Small intestine (tissue), 7 donors: ENCODE results near the gene QRICH1. TPM values are rescaled to one million over a fixed set of nuclear protein-coding genes. Genes with fewer than 3 reads are reported as not detected.

Source experiments
- DNase-seq, 2 donors: peaks; one replicate each; pipeline versions ENCODE4 v3.0.0 to v3.0.0-alpha.2; 2013
- FAIRE-seq: peaks from 2 replicates; lab custom pipeline; 2012; peaks lifted over from hg19 to GRCh38; lab: Jason Lieb, UNC
- H3K27ac ChIP-seq, 3 donors: one replicate each; pipeline ENCODE4 v1.5.1; 2013; ENCODE audit warnings: low read length in 2 of 3, mild to moderate bottlenecking in 2 of 3, control low read depth in 1 of 3, inconsistent platforms in 1 of 3, low read depth in 1 of 3, moderate library complexity in 1 of 3
- H3K27me3 ChIP-seq, 3 donors: one replicate each; pipeline ENCODE4 v1.6.1; 2013; ENCODE audit warnings: low read length in 3 of 3, inconsistent platforms in 1 of 3; ENCODE audit not compliant: control insufficient read depth in 3 of 3, insufficient read depth in 3 of 3
- H3K36me3 ChIP-seq, 3 donors: one replicate each; pipeline ENCODE4 v1.6.1; 2013; ENCODE audit warnings: low read length in 3 of 3, inconsistent platforms in 1 of 3, low read depth in 1 of 3, mild to moderate bottlenecking in 1 of 3, moderate library complexity in 1 of 3; ENCODE audit not compliant: control insufficient read depth in 3 of 3, insufficient read depth in 2 of 3
- H3K4me1 ChIP-seq, 3 donors: one replicate each; pipeline ENCODE4 v1.6.1; 2013; ENCODE audit warnings: low read length in 2 of 3, inconsistent platforms in 1 of 3, low read depth in 1 of 3, mild to moderate bottlenecking in 1 of 3, moderate library complexity in 1 of 3; ENCODE audit not compliant: control insufficient read depth in 3 of 3, insufficient read depth in 2 of 3
- H3K4me3 ChIP-seq, 3 donors: one replicate each; pipeline ENCODE4 v1.5.1; 2013; ENCODE audit warnings: low read length in 3 of 3, control low read depth in 1 of 3, inconsistent platforms in 1 of 3, low read depth in 1 of 3, mild to moderate bottlenecking in 1 of 3, moderate library complexity in 1 of 3
- H3K9me3 ChIP-seq, 2 donors: one replicate each; pipeline ENCODE4 v1.6.1; 2013; ENCODE audit warnings: low read depth in 1 of 2, low read length in 1 of 2; ENCODE audit not compliant: control insufficient read depth in 2 of 2, insufficient read depth in 1 of 2
- WGBS, 3 donors: extraction: QIAGEN DNeasy Blood & Tissue Kit; methylation state at CpG; one replicate each; pipeline ENCODE4 v1.1.7; 2013; 5-methylcytosine and 5-hydroxymethylcytosine counted together
- polyA plus RNA-seq, 4 donors: library from polyadenylated mRNA; stranded (reverse) in 3 of 4; unstranded in 1 of 4; fragments of 200-250 nt in 3 of 4; fragments of 120-200 nt in 1 of 4; gene quantifications; one replicate each; pipeline versions ENCODE4 v1.2.1 to v1.2.3, GENCODE V29; 2013
- donor health status: healthy with polysubstance abuse.
- donor health status: control.
- donor health status: control.
- donor health status: Bipolar disorder and iron deficiency.
- donor health status: healthy.

QRICH1 gene
- polyA plus RNA-seq, 4 donors, result 27.9 to 57.8 (median 38.8) TPM

DNA sequence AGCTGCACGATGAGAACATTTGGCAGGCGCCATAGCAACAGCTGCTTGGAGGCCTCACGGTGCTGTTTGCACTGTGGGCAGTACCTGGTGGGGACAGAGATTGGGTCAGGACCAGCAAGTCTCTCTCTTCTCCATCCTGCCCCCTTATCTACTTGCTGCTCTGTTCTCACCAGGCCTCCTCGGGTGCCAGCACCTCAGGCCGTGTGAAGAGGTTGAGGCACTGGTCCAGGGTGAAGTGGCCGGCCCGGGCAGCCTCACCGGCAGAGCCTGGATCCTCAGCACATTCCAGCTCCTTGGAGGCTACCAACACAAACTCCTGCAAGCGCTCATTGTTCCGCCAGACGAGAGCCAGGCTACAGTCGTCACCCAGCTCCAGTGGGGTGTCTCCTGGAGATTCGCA, 16.9 kb upstream of the QRICH1 start:
- H3K4me1 ChIP-seq, result peaks cover 0 to 6% (median 0%) of the 10 kb centered on the region in 3 donors
- H3K4me3 ChIP-seq, result no peak overlapping the region
- peaks cover 20 to 89% (median 49%) of the 10 kb centered on the region in 3 donors for H3K36me3 ChIP-seq
- H3K27ac ChIP-seq, result no peak overlapping the region
- no peak for FAIRE-seq
- H3K9me3 ChIP-seq, result no peaks in the 10 kb centered on the region
- 90 to 93% (median 91%) methylated on average over 13 of the region's 13 CpGs for WGBS, 3 donors
- no peak for DNase-seq
- no peaks in the 10 kb centered on the region for H3K27me3 ChIP-seq

DNA sequence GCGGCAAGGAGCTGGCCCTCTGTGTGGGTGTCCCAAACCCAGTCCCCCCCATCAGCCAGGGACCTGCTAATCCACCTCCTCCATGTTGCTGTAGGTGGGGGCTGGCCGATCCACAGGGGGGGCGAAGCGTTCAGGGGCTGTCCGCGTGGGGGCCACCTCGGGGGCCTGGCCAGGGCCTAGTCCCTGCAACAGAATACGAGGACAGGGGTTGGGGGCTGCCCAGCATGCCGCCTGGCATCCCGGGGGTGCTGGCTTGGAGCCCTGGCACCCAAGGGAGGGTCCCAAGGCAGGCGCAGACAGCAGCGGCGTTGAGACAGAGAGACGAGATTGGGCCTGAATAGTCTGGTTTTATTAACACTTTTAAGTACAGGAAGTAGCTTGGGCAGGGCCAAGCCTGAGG, 14.5 kb upstream of the QRICH1 start:
- H3K9me3 ChIP-seq, result no peaks in the 10 kb centered on the region
- peaks cover 15 to 70% (median 30%) of the 10 kb centered on the region in 3 donors for H3K36me3 ChIP-seq
- 58 to 79% (median 72%) methylated on average over 13 to 14 of the region's 14 CpGs for WGBS, 3 donors
- peak overlapping the region in 2 of 3 donors; percentile 46 to 48 for H3K27ac ChIP-seq
- FAIRE-seq, result no peak
- no peak for DNase-seq
- H3K27me3 ChIP-seq, result no peaks in the 10 kb centered on the region
- no peak overlapping the region for H3K4me3 ChIP-seq
- H3K4me1 ChIP-seq, result peaks cover 0 to 15% (median 2%) of the 10 kb centered on the region in 3 donors

DNA sequence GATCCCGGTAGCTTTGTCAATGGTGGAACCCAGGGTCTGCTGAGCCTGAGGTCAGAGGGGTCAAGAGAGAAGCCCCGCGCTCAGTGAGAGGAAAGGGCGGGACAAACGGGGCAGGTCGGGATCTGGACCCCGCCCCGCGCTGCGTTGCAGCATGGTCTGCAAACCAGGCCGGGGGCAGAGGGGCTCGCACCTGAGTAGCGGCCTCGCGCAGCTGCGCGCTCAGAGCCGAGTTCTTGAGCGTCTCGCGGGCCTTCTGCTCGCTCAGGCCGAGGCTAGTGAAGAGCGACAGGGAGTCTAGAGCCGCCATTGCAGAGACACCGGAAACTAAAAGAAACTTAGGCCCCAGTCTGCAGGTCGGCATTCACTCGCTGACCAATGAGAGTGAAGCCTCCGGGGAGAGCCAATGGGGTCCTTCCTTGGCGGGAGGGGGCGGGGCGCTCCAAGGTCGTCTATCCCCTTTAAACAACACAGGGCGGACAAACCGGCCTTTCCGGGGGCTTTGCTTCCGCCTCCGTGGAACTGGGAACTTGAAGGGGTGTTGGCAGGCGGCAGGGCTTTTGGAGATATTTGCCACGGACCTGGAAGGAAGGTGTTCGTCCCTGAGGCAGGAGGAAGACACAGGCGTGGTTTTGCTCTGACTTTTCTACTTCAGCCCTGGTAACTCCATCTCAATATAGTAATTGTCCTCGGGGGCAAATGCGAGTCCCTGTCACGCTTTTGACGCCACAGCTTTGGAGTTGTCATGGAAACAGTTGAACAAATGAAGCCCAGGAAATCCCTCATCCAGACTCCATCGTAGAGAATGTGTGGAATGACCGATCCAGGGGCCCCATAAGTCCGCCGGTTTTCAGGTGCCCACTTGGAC, 10.8 kb upstream of the QRICH1 start, which contains the start of gene QARS1:
Gene QARS1, minus strand, starts transcription at position 331 of the 865 bp plus-strand sequence. Its CDS starts 24 bp downstream, at position 307.
- Histone ChIP-seq H3K36me3 (peaks cover 8 to 71% (median 17%) of the 10 kb centered on the region in 3 donors), H3K9me3 (no peaks in the 10 kb centered on the region), H3K4me1 (peaks cover 0 to 18% (median 2%) of the 10 kb centered on the region in 3 donors), H3K4me3 (peak within 1 kb of the TSS; percentile 83 to 95 (median 83)), H3K27ac (peak within 1 kb of the TSS; percentile 74 to 94 (median 76)), H3K27me3 (no peaks in the 10 kb centered on the region)
- 1 to 4% (median 4%) methylated on average over 47 to 50 of the region's 50 CpGs for WGBS, 3 donors
- FAIRE-seq (no peak), DNase-seq (peak; percentile 95 to 96)

DNA sequence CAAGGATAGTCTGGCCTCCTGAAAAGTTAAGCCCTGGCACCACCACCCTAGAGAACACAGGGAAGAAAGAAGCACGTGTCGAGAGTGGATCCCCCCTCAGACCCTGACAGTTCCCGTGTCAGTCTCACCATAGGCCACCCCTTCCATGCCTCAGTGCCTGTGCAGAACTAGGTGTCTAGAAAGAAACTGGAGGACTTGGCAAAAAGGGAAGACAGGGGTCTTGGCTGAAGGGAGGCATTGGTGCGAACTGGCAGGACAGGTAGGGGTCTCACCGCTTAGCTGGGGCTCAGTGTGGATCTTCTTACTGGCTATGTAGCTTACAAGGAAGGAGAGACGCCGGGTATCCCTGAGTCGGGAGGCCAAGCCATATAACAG, 10.2 kb upstream of the QRICH1 start:
- Histone ChIP-seq H3K4me3 (peak overlapping the region; percentile 83 to 95 (median 83)), H3K27ac (peak overlapping the region; percentile 74 to 93 (median 76)), H3K36me3 (peaks cover 6 to 71% (median 17%) of the 10 kb centered on the region in 3 donors), H3K4me1 (peaks cover 0 to 18% (median 2%) of the 10 kb centered on the region in 3 donors), H3K9me3 (no peaks in the 10 kb centered on the region), H3K27me3 (no peaks in the 10 kb centered on the region)
- no peak for FAIRE-seq
- WGBS, 3 donors, result 0 to 4% (median 2%) methylated on average over 8 of the region's 8 CpGs
- DNase-seq, result no peak

DNA sequence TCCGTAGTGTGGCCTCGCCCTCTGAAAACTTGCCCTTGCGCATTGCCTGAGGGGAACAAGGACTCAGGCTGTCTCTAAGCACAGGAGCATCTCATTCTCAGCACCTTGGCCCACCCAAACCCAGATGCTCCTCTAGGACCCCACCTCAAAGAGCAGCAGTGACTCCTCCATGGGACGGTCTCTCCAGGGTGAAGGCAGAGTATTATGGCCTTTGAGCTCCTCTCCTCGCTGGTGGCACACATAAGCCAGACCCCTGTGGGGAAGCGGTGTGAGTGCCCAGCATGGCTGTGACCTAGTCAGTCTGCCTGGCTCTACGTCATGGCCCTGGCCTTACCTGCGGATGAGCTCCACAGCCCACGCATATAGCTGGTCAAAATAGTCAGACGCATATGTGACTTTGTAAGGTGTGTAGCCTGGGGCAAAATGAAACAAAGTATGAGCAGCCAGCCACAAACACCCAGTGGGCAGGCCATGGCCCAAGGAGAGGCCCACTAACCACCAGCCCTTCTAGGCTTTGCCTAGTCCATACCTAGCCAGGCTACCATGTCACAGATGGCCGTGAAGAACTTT, 6.3 kb upstream of the QRICH1 start:
- FAIRE-seq, result no peak
- no peaks in the 10 kb centered on the region for H3K9me3 ChIP-seq
- H3K4me1 ChIP-seq, result peaks cover 0 to 11% (median 2%) of the 10 kb centered on the region in 3 donors
- no peak for DNase-seq
- 92 to 94% (median 93%) methylated on average over 11 of the region's 11 CpGs for WGBS, 3 donors
- H3K4me3 ChIP-seq, result no peak overlapping the region
- no peaks in the 10 kb centered on the region for H3K27me3 ChIP-seq
- peaks cover 13 to 80% (median 25%) of the 10 kb centered on the region in 3 donors for H3K36me3 ChIP-seq
- no peak overlapping the region for H3K27ac ChIP-seq

DNA sequence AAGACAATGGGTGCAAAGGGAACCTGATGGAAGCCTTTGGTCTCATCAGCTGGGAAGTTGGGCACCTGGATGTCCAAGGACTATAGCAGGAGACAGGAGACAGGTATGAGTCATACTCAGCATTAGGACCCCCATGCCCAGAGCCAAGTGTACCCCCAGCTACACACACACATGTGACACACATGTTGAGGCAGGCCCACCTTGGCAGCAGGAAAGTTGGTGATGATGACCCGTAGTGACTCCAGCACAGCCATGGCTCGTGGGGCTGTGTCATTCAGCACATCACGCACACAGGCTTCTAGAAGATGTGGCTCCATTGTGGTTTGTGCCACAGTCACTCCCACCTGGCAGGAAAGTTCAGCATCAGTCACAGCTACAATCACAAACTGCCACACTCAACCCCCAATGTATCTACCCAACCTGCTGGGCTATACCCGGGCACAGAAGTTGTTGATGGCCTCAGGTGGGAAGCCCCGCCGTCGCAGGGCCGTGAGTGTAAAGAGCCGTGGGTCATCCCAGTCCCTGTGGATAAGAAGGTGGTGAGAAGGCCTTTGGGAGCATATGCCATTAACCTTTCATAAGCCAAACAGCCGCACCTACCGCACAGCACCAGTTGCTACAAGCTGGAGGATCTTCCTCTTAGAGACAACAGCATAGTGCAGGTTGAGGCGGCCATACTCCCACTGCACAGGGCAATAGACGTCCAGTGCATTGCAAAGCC, 5.2 kb upstream of the QRICH1 start:
- H3K9me3 ChIP-seq, result no peaks in the 10 kb centered on the region
- no peak overlapping the region for H3K4me3 ChIP-seq
- FAIRE-seq (no peak), DNase-seq (no peak)
- H3K27ac ChIP-seq, result no peak overlapping the region
- H3K36me3 ChIP-seq, result peaks cover 13 to 80% (median 25%) of the 10 kb centered on the region in 3 donors
- WGBS, 3 donors, result 92 to 94% (median 93%) methylated on average over 13 of the region's 13 CpGs
- H3K27me3 ChIP-seq, result no peaks in the 10 kb centered on the region
- peaks cover 0 to 17% (median 2%) of the 10 kb centered on the region in 3 donors for H3K4me1 ChIP-seq

DNA sequence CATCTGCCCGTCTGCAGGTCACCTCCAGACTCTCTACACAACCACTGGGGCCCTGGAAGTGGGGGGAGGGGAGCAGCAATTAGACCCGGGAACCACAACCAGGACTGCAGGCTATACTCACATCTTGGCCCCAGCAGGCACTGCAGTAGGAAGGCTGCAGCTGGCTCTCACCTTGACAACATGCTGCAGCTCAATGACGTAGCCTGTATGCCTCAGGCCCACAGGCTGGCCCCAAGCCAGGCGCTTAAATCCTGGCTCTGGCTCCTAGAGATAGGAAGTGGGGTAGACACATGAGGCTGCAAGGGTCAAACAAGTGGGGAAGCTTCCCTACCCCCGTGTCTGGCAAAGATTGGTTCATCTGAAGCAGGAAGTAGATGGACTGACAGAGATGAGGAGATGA, 4.6 kb upstream of the QRICH1 start:
- 42 to 52% (median 49%) methylated on average over 5 of the region's 5 CpGs for WGBS, 3 donors
- DNase-seq, result no peak
- H3K36me3 ChIP-seq, result peaks cover 13 to 76% (median 25%) of the 10 kb centered on the region in 3 donors

More for the DNA sequence above, 4.6 kb upstream of the QRICH1 start:
- H3K9me3 ChIP-seq, result no peaks in the 10 kb centered on the region
- H3K4me1 ChIP-seq, result peaks cover 0 to 13% (median under 1%) of the 10 kb centered on the region in 3 donors
- no peak for FAIRE-seq
- H3K4me3 ChIP-seq, result no peak overlapping the region
- no peaks in the 10 kb centered on the region for H3K27me3 ChIP-seq
- H3K27ac ChIP-seq, result no peak overlapping the region
